GDM1 (cell line): ENCODE data around the gene HNRNPM.
"Not testable (repeated sequence)": the region's sequence is repeated elsewhere in the genome, so short reads cannot be mapped to it uniquely, and the experiment has no call there.

Experiments
- DNase-seq: peaks from one replicate; lab custom pipeline; 2025; lab: John Stamatoyannopoulos, UW

The HNRNPM gene

GRCh38 chr19:8513036-8513686, 68.4 kb downstream of the HNRNPM start:
- DNase-seq: no peak

- peak; percentile 85 for DNase-seq
Observed at GRCh38 chr19:8513687-8514504, 69.1 kb downstream of the HNRNPM start, which contains the start of gene ZNF414. Gene ZNF414 (minus strand): TSS chr19:8514167. CDS start chr19:8514046, 121 bp downstream.

DNA sequence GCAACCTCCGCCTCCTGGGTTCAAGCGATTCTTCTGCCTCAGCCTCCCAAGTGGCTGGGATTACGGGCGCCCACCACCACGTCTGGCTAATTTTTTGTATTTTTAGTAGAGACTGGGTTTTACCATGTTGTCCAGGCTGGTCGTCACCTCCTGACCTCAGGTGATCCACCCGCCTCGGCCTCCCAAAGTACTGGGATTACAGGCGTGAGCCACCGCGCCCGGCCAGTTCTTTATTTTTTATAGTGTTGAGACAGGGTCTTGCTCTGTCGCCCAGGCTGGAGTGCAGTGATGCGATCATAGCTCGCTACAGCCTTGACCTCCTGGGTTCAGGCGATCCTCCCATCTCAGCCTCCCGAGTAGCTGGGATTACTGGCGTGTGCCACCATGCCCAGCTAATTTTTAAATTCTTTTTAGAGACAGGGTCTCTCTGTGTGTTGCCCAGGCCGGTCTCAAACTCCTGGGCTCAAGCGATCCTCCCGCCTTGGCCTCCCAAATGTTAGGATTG, 69.8 kb downstream of the HNRNPM start:
- DNase-seq: not testable (repeated sequence)

DNA sequence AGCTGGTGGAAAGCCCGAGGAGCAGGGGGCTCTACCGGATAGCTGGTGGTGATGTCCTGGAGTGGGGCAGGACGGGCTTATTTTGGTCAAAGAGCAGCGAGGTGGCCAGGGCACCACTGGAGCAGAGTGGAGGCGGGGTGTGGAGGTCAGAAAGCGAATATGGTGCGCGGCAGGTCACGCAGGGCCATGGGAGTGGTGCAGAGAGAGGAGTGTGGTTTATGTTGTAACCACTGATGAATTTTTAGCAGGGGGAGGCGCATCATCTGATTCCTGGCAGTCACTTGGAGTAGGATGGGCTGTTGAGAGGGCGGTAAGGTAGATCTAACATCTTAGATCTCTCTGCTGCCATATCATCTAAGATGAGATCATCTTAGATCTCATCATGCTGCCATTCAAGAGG, 70.5 kb downstream of the HNRNPM start:
- no peak for DNase-seq

GRCh38 chr19:8517551-8518442, 73.0 kb downstream of the HNRNPM start:
- DNase-seq: no peak

DNA sequence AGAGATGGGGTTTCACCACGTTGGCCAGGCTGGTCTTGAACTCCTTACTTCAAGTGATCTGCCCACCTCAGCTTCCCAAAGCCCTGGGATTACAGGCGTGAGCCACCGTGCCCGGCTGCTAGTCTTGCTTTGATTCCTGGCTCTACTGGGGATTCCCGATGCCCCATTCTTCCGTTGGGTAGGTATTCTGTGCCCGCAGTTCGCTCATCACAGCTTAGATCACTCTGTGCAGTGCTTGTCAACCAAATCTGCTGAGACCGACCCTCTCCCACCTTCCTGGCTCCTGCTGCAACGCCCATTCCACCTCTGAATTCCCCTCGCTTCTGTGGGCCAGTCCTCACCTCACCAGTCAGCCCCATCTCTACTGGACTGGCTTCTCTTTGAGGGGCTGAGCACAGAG, 73.8 kb downstream of the HNRNPM start:
- DNase-seq: no peak

DNA sequence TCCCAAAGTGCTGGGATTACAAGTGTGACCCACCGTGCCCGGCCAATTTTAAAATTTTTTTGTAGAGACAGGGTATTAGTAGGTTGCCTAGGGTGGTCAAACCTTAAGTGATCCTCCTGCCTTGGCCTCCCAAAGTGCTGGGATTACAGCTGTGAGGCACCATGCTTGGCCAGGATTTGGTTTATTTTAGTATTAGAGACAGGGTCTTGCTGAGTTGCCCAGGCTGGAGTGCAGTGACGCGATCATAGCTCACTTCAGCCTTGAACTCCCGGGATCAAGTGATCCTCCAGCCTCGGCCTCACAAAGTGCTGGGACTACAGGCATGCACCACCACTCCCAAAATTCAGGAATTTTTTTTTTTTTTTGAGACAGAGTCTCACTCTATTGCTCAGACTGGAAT, 74.6 kb downstream of the HNRNPM start:
- DNase-seq: no peak

- DNase-seq: no peak
Observed at GRCh38 chr19:8525401-8525684, 80.6 kb downstream of the HNRNPM start.

GRCh38 chr19:8526345-8527091, 81.7 kb downstream of the HNRNPM start:
- DNase-seq: no peak

DNA sequence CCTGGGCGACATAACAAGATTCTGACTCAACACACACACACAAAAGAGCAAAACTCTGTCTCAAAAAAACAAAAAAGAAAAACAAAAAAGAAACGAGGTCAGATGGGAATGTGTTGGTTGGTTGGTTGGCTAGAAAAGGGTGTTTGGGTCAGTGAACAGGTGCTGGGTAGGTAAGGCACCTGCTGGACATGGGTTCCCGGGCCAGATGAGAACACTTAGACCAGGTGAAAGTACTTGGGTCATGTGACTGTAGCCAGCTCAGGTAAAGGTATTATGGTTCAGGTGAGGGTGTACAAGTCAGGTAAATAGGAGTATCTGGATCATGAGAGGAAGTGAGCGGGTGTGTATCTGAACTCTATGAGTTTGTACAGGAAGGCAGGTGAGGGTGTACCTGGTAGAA, 83.7 kb downstream of the HNRNPM start:
- no peak for DNase-seq

GRCh38 chr19:8529369-8530006, 84.7 kb downstream of the HNRNPM start:
- no peak for DNase-seq

- no peak for DNase-seq
Observed at GRCh38 chr19:8530061-8530679, 85.4 kb downstream of the HNRNPM start.

GRCh38 chr19:8531470-8531869, 86.7 kb downstream of the HNRNPM start:
- DNase-seq: no peak

DNA sequence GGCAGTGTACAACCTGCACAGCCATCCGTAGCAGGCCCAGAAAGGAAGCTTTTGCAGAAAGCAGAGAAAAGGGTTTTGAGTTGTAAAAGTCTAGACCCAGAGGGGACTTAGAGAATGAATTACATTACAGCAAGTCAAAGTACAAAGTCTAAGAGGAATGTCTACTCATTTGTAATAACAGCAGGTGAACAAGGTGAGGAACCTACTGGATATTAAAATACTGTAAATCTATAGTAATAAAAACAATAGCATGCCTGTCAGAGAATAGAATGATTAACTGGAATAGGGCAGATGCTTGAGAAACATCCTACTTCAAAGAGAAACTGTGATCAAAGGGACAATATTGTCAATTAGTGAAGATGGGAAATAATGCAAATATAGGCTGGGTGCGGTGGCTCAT, 87.5 kb downstream of the HNRNPM start:
- no peak for DNase-seq

- DNase-seq: no peak
Observed at GRCh38 chr19:8536282-8536681, 91.5 kb downstream of the HNRNPM start.

GRCh38 chr19:8537099-8537498, 92.3 kb downstream of the HNRNPM start:
- no peak for DNase-seq
